ENCODE measurements around the gene PALM.

DNA sequence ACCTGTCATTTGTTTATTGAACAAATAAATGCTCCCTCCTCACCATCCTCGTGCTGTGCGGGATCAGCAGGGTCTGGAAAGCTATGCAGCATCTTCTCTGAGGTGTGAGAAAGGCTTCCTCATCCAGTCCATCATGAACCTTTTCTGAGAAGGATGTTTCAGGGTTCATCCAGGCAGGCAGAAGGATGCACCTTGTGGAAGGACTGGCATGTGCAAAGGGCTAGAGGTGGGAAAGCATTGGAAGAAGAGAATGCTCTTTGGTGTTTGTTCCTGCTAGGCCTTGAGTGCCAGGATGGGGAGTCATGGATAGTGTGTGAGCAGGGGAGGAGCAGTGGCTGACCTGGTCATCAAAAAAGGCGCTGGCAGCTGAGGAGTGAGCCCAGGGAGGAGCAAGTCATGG lies 6.6 kb downstream of the PALM start:
- TF ChIP-seq, protein P1, sequence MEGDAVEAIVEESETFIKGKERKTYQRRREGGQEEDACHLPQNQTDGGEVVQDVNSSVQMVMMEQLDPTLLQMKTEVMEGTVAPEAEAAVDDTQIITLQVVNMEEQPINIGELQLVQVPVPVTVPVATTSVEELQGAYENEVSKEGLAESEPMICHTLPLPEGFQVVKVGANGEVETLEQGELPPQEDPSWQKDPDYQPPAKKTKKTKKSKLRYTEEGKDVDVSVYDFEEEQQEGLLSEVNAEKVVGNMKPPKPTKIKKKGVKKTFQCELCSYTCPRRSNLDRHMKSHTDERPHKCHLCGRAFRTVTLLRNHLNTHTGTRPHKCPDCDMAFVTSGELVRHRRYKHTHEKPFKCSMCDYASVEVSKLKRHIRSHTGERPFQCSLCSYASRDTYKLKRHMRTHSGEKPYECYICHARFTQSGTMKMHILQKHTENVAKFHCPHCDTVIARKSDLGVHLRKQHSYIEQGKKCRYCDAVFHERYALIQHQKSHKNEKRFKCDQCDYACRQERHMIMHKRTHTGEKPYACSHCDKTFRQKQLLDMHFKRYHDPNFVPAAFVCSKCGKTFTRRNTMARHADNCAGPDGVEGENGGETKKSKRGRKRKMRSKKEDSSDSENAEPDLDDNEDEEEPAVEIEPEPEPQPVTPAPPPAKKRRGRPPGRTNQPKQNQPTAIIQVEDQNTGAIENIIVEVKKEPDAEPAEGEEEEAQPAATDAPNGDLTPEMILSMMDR (IDR thresholded peaks at IDR 0.05): no peak
- TF ChIP-seq POLR2AphosphoS5 (IDR thresholded peaks at IDR 0.05) (no peak), POLR2A (IDR thresholded peaks at IDR 0.05) (no peak)
